Esophagus muscularis mucosa (tissue), 4 donors: ENCODE results near the gene DAPK1.

ENCODE experiments used
- CTCF ChIP-seq, 3 experiments: fragments of 200-600 bp in 2 of 3; fragments of 450-650 bp in 1 of 3; sonication (generic) in 2 of 3; IDR thresholded peaks; one replicate each; pipeline ENCODE4 v1.5.1; 2017 to 2019; ENCODE audit warnings: antibody characterized with exemption in 3 of 3, mild to moderate bottlenecking in 2 of 3, moderate library complexity in 1 of 3
- EP300 ChIP-seq: sonication (generic); formaldehyde crosslinking; IDR thresholded peaks from one replicate; pipeline ENCODE4 v1.6.1; 2017; ENCODE audit warnings: antibody characterized with exemption
- POLR2A ChIP-seq: fragments of 450-650 bp; IDR thresholded peaks from one replicate; pipeline ENCODE4 v1.6.1; 2017; ENCODE audit warnings: antibody characterized with exemption, moderate library complexity, mild to moderate bottlenecking, low read depth
- POLR2AphosphoS5 ChIP-seq, 2 donors: sonication (generic); formaldehyde crosslinking; IDR thresholded peaks; one replicate each; pipeline ENCODE4 v1.6.1; 2017; ENCODE audit warnings: antibody characterized with exemption in 2 of 2

- TF ChIP-seq CTCF (IDR thresholded peaks at IDR 0.05) (peak; percentile 46 to 49 (median 46)), POLR2A (no peak), POLR2AphosphoS5 (IDR thresholded peaks at IDR 0.05) (peak in 1 of 2 donors; percentile 14), EP300 (no peak)
Measured at GRCh38 chr9:87656485-87656884, 158.8 kb downstream of the DAPK1 start.
